ENCODE measurements around the gene DYSF. TPM values are rescaled to one million over a fixed set of nuclear protein-coding genes. Genes with fewer than 3 reads are reported as not detected.

The DYSF gene
- total RNA-seq, 1 donor from 2014 or later, result 37.7 TPM

- H3K27me3 ChIP-seq, result no peaks in the 10 kb centered on the region
- DNase-seq (no peak), ATAC-seq (no peak)
- no peak overlapping the region for H3K27ac ChIP-seq
- H3K36me3 ChIP-seq, result no peaks in the 10 kb centered on the region
- intact Hi-C loops (cut with DNase I), result no loop called here
- H3K4me3 ChIP-seq, result no peak overlapping the region
- no peak for TF ChIP-seq CTCF (IDR thresholded peaks at IDR 0.05)
- no peaks in the 10 kb centered on the region for H3K4me1 ChIP-seq
- no peaks in the 10 kb centered on the region for H3K9me3 ChIP-seq
These were observed 108.3 kb downstream of the DYSF start for GRCh38 chr2:71561441-71562267.

- no peaks in the 10 kb centered on the region for H3K4me1 ChIP-seq
- intact Hi-C loops (cut with DNase I), result no loop called here
- no peaks in the 10 kb centered on the region for H3K9me3 ChIP-seq
- DNase-seq (no peak), ATAC-seq (no peak)
- no peaks in the 10 kb centered on the region for H3K27me3 ChIP-seq
- no peaks in the 10 kb centered on the region for H3K36me3 ChIP-seq
- no peak overlapping the region for H3K27ac ChIP-seq
- no peak overlapping the region for H3K4me3 ChIP-seq
- no peak for TF ChIP-seq CTCF (IDR thresholded peaks at IDR 0.05)
These were observed 109.2 kb downstream of the DYSF start for GRCh38 chr2:71562518-71562917.

GRCh38 chr2:71563872-71564271 is 110.5 kb downstream of the DYSF start:
- H3K4me3 ChIP-seq, result no peak overlapping the region
- H3K4me1 ChIP-seq, result no peaks in the 10 kb centered on the region
- H3K27ac ChIP-seq, result no peak overlapping the region
- intact Hi-C loops (cut with DNase I), result no loop called here
- DNase-seq (no peak), ATAC-seq (peak; percentile 16)
- no peaks in the 10 kb centered on the region for H3K36me3 ChIP-seq
- no peaks in the 10 kb centered on the region for H3K9me3 ChIP-seq
- no peak for TF ChIP-seq CTCF (IDR thresholded peaks at IDR 0.05)
- no peaks in the 10 kb centered on the region for H3K27me3 ChIP-seq

- ATAC-seq (no peak), DNase-seq (no peak)
- H3K9me3 ChIP-seq, result no peaks in the 10 kb centered on the region
- TF ChIP-seq CTCF (IDR thresholded peaks at IDR 0.05), result no peak
- intact Hi-C loops (cut with DNase I), result no loop called here
- no peaks in the 10 kb centered on the region for H3K27me3 ChIP-seq
- no peaks in the 10 kb centered on the region for H3K4me1 ChIP-seq
- H3K36me3 ChIP-seq, result no peaks in the 10 kb centered on the region
- no peak overlapping the region for H3K27ac ChIP-seq
- no peak overlapping the region for H3K4me3 ChIP-seq
These were observed 111.0 kb downstream of the DYSF start for GRCh38 chr2:71564361-71564760.

GRCh38 chr2:71564790-71565189 is 111.4 kb downstream of the DYSF start:
- TF ChIP-seq CTCF (IDR thresholded peaks at IDR 0.05), result no peak
- Histone ChIP-seq H3K27ac (no peak overlapping the region), H3K9me3 (no peaks in the 10 kb centered on the region), H3K4me1 (no peaks in the 10 kb centered on the region), H3K4me3 (no peak overlapping the region), H3K36me3 (no peaks in the 10 kb centered on the region), H3K27me3 (no peaks in the 10 kb centered on the region)
- intact Hi-C loops (cut with DNase I), result no loop called here
- ATAC-seq, result no peak
- no peak for DNase-seq
